HCT116 (cell line): ENCODE measurements around the gene MOGAT3. TPM values are rescaled to one million over a fixed set of nuclear protein-coding genes. Genes with fewer than 3 reads are reported as not detected.
A peak's percentile ranks its signal among the peaks of the same experiment; 100 is the strongest.

ENCODE experiments used
- ATAC-seq: fragments of 200-7000 bp; cut with Tn5 transposase; 2 replicates; pipeline ENCODE4 v1.9.1; 2020; ENCODE audit warnings: mild to moderate bottlenecking, moderate library complexity
- BruUV-seq: library from RNA; stranded (reverse); fragments of 400-500 nt; replicated peaks from 2 replicates; lab custom pipeline; 2021; lab: Mats Ljungman, UMichigan
- CTCF ChIA-PET: fragments of 300-600 bp; sonication (Branson Sonifier 250); formaldehyde crosslinking; loops from one replicate; lab custom pipeline; 2021; ENCODE audit warnings: antibody characterized with exemption; lab: Charles Lee
- POLR2A ChIA-PET: fragments of 300-600, 350-600 bp; sonication (Branson Sonifier 250); formaldehyde crosslinking; loops from one replicate; lab custom pipeline; 2021; ENCODE audit warnings: antibody characterized with exemption; lab: Charles Lee
- RAD21 ChIA-PET, 2 experiments: fragments of 300-600 bp; sonication (Branson Sonifier 250); formaldehyde crosslinking; loops; one replicate each; lab custom pipeline; 2023; ENCODE audit warnings: low total read pairs in 2 of 2; ENCODE audit not compliant: uncharacterized antibody in 2 of 2, unreplicated experiment in 2 of 2, low non-redundant PET in 1 of 2; lab: Charles Lee
- DNase-seq: peaks from one replicate; pipeline ENCODE4 v3.0.0-alpha.2; 2010; ENCODE audit warnings: low read depth, low spot score
- H2AFZ ChIP-seq: fragments of 200-600 bp; shearing (Covaris generic), sonication (generic); 2 replicates; pipeline ENCODE4 v1.6.1; 2017; ENCODE audit warnings: low read depth, mixed run types, mixed read lengths, antibody characterized with exemption, low read length; ENCODE audit not compliant: poor library complexity, severe bottlenecking
- H3K27ac ChIP-seq: 2 replicates; pipeline ENCODE4 v1.5.1; 2012; ENCODE audit warnings: low read depth, low read length
- H3K27me3 ChIP-seq: fragments of 200-600 bp; sonication (generic); 2 replicates; pipeline ENCODE4 v1.6.1; 2016; ENCODE audit warnings: mixed run types, low read length, mixed read lengths; ENCODE audit not compliant: insufficient read depth
- H3K36me3 ChIP-seq, 2 experiments: fragments of 200-500 bp in 1 of 2; fragments of 200-600 bp in 1 of 2; sonication (Bioruptor generic) in 1 of 2; sonication (generic) in 1 of 2; 2 replicates each; pipeline versions ENCODE4 v1.5.1 to v1.6.1; 2014 to 2016; ENCODE audit warnings: low read length in 2 of 2, inconsistent platforms in 1 of 2, mixed read lengths in 1 of 2, mixed run types in 1 of 2; ENCODE audit not compliant: insufficient read depth in 2 of 2, control insufficient read depth in 1 of 2
- H3K4me1 ChIP-seq, 2 experiments: fragments of 200-600 bp in 1 of 2; sonication (generic) in 1 of 2; 2 replicates each; pipeline versions ENCODE4 v1.5.1 to v1.6.1; 2012 to 2017; ENCODE audit warnings: low read length in 2 of 2, inconsistent platforms in 1 of 2, mild to moderate bottlenecking in 1 of 2, mixed read lengths in 1 of 2, mixed run types in 1 of 2, moderate library complexity in 1 of 2; ENCODE audit not compliant: insufficient read depth in 2 of 2, control insufficient read depth in 1 of 2
- H3K4me2 ChIP-seq: fragments of 200-600 bp; sonication (generic); 2 replicates; pipeline ENCODE4 v1.6.1; 2017; ENCODE audit warnings: mixed run types, low read length, mixed read lengths
- H3K4me3 ChIP-seq, 2 experiments: fragments of 200-600 bp in 1 of 2; sonication (generic) in 1 of 2; replicated peaks in 1 of 2; 2 replicates each; pipeline ENCODE4 v1.5.1; 2011 to 2016; ENCODE audit warnings: low read length in 2 of 2, control low read depth in 1 of 2, low read depth in 1 of 2, mild to moderate bottlenecking in 1 of 2, mixed read lengths in 1 of 2, mixed run types in 1 of 2
- H3K79me2 ChIP-seq: fragments of 200-600 bp; sonication (generic); 2 replicates; pipeline ENCODE4 v1.6.1; 2017; ENCODE audit warnings: mild to moderate bottlenecking, mixed run types, low read length, moderate library complexity, mixed read lengths; ENCODE audit not compliant: insufficient read depth
- H3K9ac ChIP-seq: fragments of 200-600 bp; sonication (generic); 2 replicates; pipeline ENCODE4 v1.6.1; 2016; ENCODE audit warnings: low read length, mixed read lengths
- H3K9me2 ChIP-seq: fragments of 200-600 bp; sonication (generic), shearing (Covaris generic); 2 replicates; pipeline ENCODE4 v1.6.1; 2017; ENCODE audit warnings: mixed run types, mild to moderate bottlenecking, moderate library complexity; ENCODE audit not compliant: insufficient read depth
- H3K9me3 ChIP-seq, 2 experiments: fragments of 200-500 bp in 1 of 2; fragments of 200-600 bp in 1 of 2; sonication (Bioruptor generic) in 1 of 2; sonication (generic) in 1 of 2; 2 replicates each; pipeline ENCODE4 v1.6.1; 2014 to 2017; ENCODE audit warnings: low read length in 2 of 2, mixed read lengths in 2 of 2, inconsistent platforms in 1 of 2, low read depth in 1 of 2, mild to moderate bottlenecking in 1 of 2, mixed run types in 1 of 2, moderate library complexity in 1 of 2; ENCODE audit not compliant: control insufficient read depth in 1 of 2, insufficient read depth in 1 of 2
- H4K20me1 ChIP-seq: fragments of 200-600 bp; sonication (generic), shearing (Covaris generic); 2 replicates; pipeline ENCODE4 v1.6.1; 2017; ENCODE audit warnings: mixed run types, mild to moderate bottlenecking, moderate library complexity; ENCODE audit not compliant: insufficient read depth
- POLR2AphosphoS5 ChIP-seq: IDR thresholded peaks from 2 replicates; pipeline ENCODE4 v1.6.1; 2011; ENCODE audit warnings: mild to moderate bottlenecking, low read depth, low read length, moderate library complexity
- REST ChIP-seq: IDR thresholded peaks from 2 replicates; pipeline ENCODE4 v1.6.1; 2012; ENCODE audit warnings: low read depth
- SRF ChIP-seq: IDR thresholded peaks from 2 replicates; pipeline ENCODE4 v1.6.1; 2012; ENCODE audit warnings: low read depth
- ZBTB33 ChIP-seq: IDR thresholded peaks from 2 replicates; pipeline ENCODE4 v1.6.1; 2011; ENCODE audit warnings: mild to moderate bottlenecking, low read length, moderate library complexity; ENCODE audit not compliant: insufficient replicate concordance; ENCODE audit errors: extremely low read depth
- intact Hi-C: fragments of 100-400 bp; cut with micrococcal nuclease; formaldehyde crosslinking; loops from 2 replicates; pipeline ENCODE4 v1.10.0; 2022
- total RNA-seq: library from RNA; stranded (reverse); gene quantifications from one replicate; pipeline ENCODE4 v1.2.1, GENCODE V29; 2021; ENCODE audit not compliant: unreplicated experiment

MOGAT3 gene
- total RNA-seq, 1 experiment from 2014 or later = not detected

- Histone ChIP-seq H4K20me1 (no peaks in the 10 kb centered on the region), H2AFZ (no peak within 1 kb of the TSS)
- ChIA-PET POLR2A (interaction anchor here (1.0 to 3.1 kb wide), 3 partner anchors 9 to 11 kb away, joined by 3 to 10 read pairs (median 4); no protein-coding TSS in a partner anchor), CTCF (interaction anchor here (1.0 to 3.1 kb wide), 2 partner anchors 10 to 39 kb away, joined by 4 to 37 read pairs; no protein-coding TSS in a partner anchor)
- peak; percentile 82 for TF ChIP-seq POLR2AphosphoS5
- peak; percentile 68 for TF ChIP-seq ZBTB33
- no peak for TF ChIP-seq REST
- TF ChIP-seq SRF = no peak
- TF ChIP-seq, all 23 proteins: peak for 2
- Histone ChIP-seq H3K4me2 (peak within 1 kb of the TSS; percentile 98), H3K27me3 (no peaks in the 10 kb centered on the region), H3K4me1 (peaks cover 28 to 43% of the 10 kb centered on the region in 2 experiments), H3K27ac (peak within 1 kb of the TSS; percentile 78), H3K36me3 (peaks cover 4 to 30% of the 10 kb centered on the region in 2 experiments; a peak in 3 of 4 replicates), H3K4me3 (peak within 1 kb of the TSS; percentile 74 to 85), H3K79me2 (peaks cover 39% of the 10 kb centered on the region), H3K9me2 (no peaks in the 10 kb centered on the region), H3K9me3 (no peaks in the 10 kb centered on the region), H3K9ac (peak within 1 kb of the TSS; percentile 94)
- RAD21 ChIA-PET = no interaction called here
- intact Hi-C loops = no loop called here
- no TSS peak for BruUV-seq
- DNase-seq = peak; percentile 96
- peak; percentile 89 for ATAC-seq
Observed at GRCh38 chr7:101153969-101154692, 46.7 kb downstream of the MOGAT3 start, which contains the start of gene AP1S1. Gene AP1S1 (plus strand): TSS chr7:101154476. CDS start chr7:101154515, 39 bp downstream.
